Thyroid gland (tissue), 4 donors: ENCODE measurements around the gene BTN1A1. TPM values are rescaled to one million over a fixed set of nuclear protein-coding genes. Genes with fewer than 3 reads are reported as not detected.

Experiments
- DNase-seq, 2 donors: peaks; one replicate each; pipeline ENCODE4 v3.0.0-alpha.2; 2019
- H3K27ac ChIP-seq, 3 donors: fragments of 200-600 bp; sonication (generic); 1 replicate in 2 of 3; 2 replicates in 1 of 3; pipeline ENCODE4 v1.5.1; 2016 to 2019; ENCODE audit warnings: mild to moderate bottlenecking in 1 of 3, moderate library complexity in 1 of 3
- H3K27me3 ChIP-seq: fragments of 200-600 bp; sonication (generic); one replicate; pipeline ENCODE4 v1.5.1; 2019
- H3K36me3 ChIP-seq, 2 donors: fragments of 200-600 bp; sonication (generic); one replicate each; pipeline ENCODE4 v1.5.1; 2016 to 2019
- H3K4me1 ChIP-seq, 2 donors: fragments of 200-600 bp; sonication (generic); one replicate each; pipeline ENCODE4 v1.5.1; 2017 to 2019
- H3K4me3 ChIP-seq, 3 donors: fragments of 200-600 bp; sonication (generic); replicated peaks in 1 of 3; 1 replicate in 2 of 3; 2 replicates in 1 of 3; pipeline ENCODE4 v1.5.1; 2016; ENCODE audit warnings: mild to moderate bottlenecking in 1 of 3
- H3K9me3 ChIP-seq: fragments of 200-600 bp; sonication (generic); one replicate; pipeline ENCODE4 v1.5.1; 2017
- POLR2A ChIP-seq, 2 donors: fragments of 450-650 bp; IDR thresholded peaks; one replicate each; pipeline ENCODE4 v1.6.1; 2017; ENCODE audit warnings: antibody characterized with exemption in 2 of 2, mild to moderate bottlenecking in 2 of 2, moderate library complexity in 1 of 2
- WGBS, 2 donors: methylation state at CpG; one replicate each; pipeline ENCODE4 v1.1.5; 2017; 5-methylcytosine and 5-hydroxymethylcytosine counted together
- intact Hi-C: fragments of 100-400 bp; cut with DNase I; formaldehyde crosslinking; loops from one replicate; pipeline ENCODE4 v1.15.1; 2023
- small RNA-seq: library from RNA; depleted of rRNA; stranded (forward); fragments of <200 nt; gene quantifications from one replicate; pipeline ENCODE3, GENCODE V24; 2016
- total RNA-seq, 4 donors: library from RNA; depleted of rRNA; stranded (reverse); fragments of >200 nt; gene quantifications; one replicate each; pipeline ENCODE4 v1.2.3, GENCODE V29; 2016
- TF ChIP-seq, protein P1 (sequence below), 6 experiments: fragments of 200-600 bp in 3 of 6; fragments of 450-650 bp in 3 of 6; sonication (generic) in 3 of 6; IDR thresholded peaks; one replicate each; pipeline ENCODE4 v1.5.1; 2016 to 2019; ENCODE audit warnings: antibody characterized with exemption in 6 of 6, mild to moderate bottlenecking in 2 of 6, inconsistent platforms in 1 of 6, moderate library complexity in 1 of 6

The BTN1A1 gene
- total RNA-seq, 4 donors from 2014 or later, result not detected

DNA sequence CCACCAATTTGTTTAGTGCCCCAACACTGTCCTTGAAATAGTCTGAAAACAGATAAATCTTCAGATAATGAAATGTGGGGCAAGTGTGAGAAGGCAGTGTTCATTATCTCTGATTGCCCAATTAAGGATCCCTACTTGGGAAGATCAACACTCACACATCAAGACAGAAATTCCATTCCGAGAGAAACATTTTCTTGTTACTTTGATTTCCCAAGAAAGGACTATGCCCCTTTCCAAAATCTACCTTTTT lies 54.3 kb downstream of the BTN1A1 start:
- no peaks in the 10 kb centered on the region for H3K36me3 ChIP-seq
- peak overlapping the region; percentile 6 to 41 (median 8) for H3K4me3 ChIP-seq
- no peak for DNase-seq
- intact Hi-C loops, result no loop called here
- H3K27ac ChIP-seq, result peak overlapping the region in 2 of 3 donors; percentile 87 to 88
- 15 to 20% methylated on average over 1 of the region's 1 CpG for whole genome bisulfite sequencing, 2 donors
- peaks cover 3 to 4% of the 10 kb centered on the region in 2 donors for H3K4me1 ChIP-seq
- H3K9me3 ChIP-seq, result no peaks in the 10 kb centered on the region
- no peaks in the 10 kb centered on the region for H3K27me3 ChIP-seq
- TF ChIP-seq POLR2A (IDR thresholded peaks at IDR 0.05), result no peak
- TF ChIP-seq, protein P1, sequence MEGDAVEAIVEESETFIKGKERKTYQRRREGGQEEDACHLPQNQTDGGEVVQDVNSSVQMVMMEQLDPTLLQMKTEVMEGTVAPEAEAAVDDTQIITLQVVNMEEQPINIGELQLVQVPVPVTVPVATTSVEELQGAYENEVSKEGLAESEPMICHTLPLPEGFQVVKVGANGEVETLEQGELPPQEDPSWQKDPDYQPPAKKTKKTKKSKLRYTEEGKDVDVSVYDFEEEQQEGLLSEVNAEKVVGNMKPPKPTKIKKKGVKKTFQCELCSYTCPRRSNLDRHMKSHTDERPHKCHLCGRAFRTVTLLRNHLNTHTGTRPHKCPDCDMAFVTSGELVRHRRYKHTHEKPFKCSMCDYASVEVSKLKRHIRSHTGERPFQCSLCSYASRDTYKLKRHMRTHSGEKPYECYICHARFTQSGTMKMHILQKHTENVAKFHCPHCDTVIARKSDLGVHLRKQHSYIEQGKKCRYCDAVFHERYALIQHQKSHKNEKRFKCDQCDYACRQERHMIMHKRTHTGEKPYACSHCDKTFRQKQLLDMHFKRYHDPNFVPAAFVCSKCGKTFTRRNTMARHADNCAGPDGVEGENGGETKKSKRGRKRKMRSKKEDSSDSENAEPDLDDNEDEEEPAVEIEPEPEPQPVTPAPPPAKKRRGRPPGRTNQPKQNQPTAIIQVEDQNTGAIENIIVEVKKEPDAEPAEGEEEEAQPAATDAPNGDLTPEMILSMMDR (IDR thresholded peaks at IDR 0.05), result no peak

DNA sequence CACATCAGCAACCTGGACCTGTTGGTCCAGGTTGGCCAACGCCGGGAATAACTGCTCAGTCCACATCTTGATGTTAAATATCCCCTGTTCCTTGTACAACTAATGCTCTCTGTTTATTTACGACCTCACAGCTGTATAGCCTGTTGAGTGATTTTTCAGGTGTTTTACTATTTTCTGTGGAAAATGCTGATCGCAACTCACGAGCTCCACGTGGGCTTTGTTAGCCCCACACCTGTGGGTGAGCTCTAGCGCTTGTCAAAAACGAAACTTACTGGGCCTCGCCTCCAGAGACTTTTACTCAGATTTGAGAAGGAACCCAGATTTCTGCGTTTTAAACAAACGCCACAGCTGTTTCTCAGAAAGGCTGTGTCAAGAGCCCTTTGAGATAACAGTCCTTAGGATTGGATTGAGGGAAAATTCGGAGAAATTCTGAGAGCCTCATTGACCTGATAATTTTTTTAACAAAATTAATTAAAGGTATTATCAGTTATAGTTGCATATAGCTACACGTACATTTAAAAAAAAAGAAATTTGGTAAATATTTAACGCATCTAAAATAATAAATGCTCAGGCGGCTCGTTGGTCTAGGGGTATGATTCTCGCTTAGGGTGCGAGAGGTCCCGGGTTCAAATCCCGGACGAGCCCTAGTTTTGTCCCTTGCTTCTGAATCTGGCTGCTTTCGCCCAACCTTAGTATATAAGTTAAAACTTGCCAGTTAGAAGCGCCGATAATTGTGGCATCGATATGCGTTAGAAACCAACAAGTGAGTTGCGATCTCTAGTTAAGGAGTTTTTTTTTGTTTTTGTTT lies 54.8 kb downstream of the BTN1A1 start:
- Histone ChIP-seq H3K4me3 (peak overlapping the region; percentile 6 to 41 (median 8)), H3K36me3 (no peaks in the 10 kb centered on the region), H3K4me1 (peaks cover 3 to 4% of the 10 kb centered on the region in 2 donors), H3K27ac (peak overlapping the region in 2 of 3 donors; percentile 87 to 88), H3K27me3 (no peaks in the 10 kb centered on the region), H3K9me3 (no peaks in the 10 kb centered on the region)
- intact Hi-C loops, result no loop called here
- DNase-seq, result peak; percentile 28 to 31
- WGBS, 2 donors, result 9% methylated on average over 27 of the region's 27 CpGs
- TF ChIP-seq POLR2A (IDR thresholded peaks at IDR 0.05), result no peak
- TF ChIP-seq, protein P1 (IDR thresholded peaks at IDR 0.05), result no peak

DNA sequence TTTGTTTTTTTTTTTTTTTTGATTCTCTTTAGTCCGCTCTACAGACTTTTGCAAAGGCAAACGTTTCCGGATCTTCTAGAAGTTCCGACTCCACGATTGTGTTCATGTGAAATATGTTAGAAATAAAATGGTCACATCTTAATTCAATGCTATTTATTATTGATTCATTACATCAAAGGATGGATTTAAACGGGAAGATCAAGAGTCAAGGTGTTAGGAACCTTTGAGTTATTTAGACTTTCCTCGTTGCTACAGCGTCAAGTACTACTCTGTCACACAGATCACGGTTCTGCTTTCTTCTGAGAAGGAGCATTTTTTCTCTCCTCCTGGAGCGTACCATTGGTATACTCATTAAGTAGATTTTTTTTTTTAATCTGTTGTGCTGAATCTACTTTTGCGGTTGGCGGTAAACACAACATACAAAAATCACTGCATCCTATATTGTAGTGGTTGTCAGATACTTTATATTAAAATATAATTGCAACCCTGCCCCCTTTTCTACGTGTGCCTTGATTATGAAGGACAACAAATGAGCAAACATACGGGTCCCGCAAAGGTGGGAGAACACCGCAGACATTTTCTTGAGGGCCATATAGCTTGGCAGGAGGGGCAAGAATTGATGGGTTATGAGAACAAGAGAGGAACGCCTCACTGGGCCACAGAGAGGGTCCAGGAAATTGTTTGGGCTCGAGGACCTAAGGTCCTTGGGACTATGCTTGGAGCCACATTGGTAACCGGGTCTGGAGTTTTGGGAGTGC lies 55.6 kb downstream of the BTN1A1 start:
- 45 to 48% methylated on average over 19 of the region's 19 CpGs for WGBS, 2 donors
- Histone ChIP-seq H3K27ac (no peak overlapping the region), H3K9me3 (no peaks in the 10 kb centered on the region), H3K4me1 (peaks cover 0 to 4% of the 10 kb centered on the region in 2 donors), H3K36me3 (no peaks in the 10 kb centered on the region), H3K4me3 (no peak overlapping the region), H3K27me3 (no peaks in the 10 kb centered on the region)
- no peak for DNase-seq
- TF ChIP-seq POLR2A (IDR thresholded peaks at IDR 0.05), result no peak
- TF ChIP-seq, protein P1 (IDR thresholded peaks at IDR 0.05), result no peak
- intact Hi-C loops, result no loop called here

DNA sequence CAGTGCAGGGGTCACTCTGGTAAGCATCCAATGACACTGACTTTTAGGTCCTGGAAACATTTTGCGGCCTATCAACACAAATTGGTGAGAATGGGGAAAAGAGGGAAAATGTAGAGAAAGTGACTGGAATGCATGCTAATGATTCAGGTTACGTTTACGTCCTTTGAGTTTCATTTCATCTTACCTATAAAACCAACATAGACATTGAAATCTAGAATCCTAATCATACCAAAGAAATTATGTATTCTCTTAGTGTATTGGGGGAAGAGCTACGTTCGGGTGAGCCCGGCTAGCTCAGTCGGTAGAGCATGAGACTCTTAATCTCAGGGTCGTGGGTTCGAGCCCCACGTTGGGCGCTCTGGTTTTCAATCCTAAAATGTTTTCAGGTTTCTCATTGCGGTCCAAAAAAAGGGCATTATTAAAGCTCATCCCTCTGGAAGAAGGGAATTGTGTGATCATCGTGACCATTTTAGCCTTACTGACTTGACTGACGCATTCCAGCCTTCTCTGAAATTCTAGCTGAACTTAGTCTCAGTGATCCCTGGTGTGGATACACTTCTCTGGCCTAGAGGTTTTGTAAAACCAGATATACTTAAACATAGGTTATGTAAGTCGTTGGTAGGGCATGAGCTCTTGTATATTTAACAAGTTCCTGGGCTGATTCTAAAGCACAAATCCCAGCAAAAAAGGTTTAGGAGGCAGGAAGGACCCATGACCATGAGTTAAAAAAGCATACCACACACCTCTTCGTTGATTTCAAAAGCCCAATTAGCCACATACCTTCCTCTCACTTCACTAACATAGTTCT lies 56.4 kb downstream of the BTN1A1 start:
- no peaks in the 10 kb centered on the region for H3K36me3 ChIP-seq
- no peak overlapping the region for H3K27ac ChIP-seq
- intact Hi-C loops, result no loop called here
- no peak for TF ChIP-seq POLR2A (IDR thresholded peaks at IDR 0.05)
- TF ChIP-seq, protein P1 (IDR thresholded peaks at IDR 0.05), result no peak
- H3K4me1 ChIP-seq, result peaks cover 0 to 4% of the 10 kb centered on the region in 2 donors
- no peak for DNase-seq
- 47 to 49% methylated on average over 16 of the region's 16 CpGs for WGBS, 2 donors
- no peaks in the 10 kb centered on the region for H3K9me3 ChIP-seq
- no peaks in the 10 kb centered on the region for H3K27me3 ChIP-seq
- H3K4me3 ChIP-seq, result no peak overlapping the region

Small RNA genes within 50 kb of the gene (small RNA-seq; reads per million reads assigned to genes)
- gene RNU6-502P, result not detected

Other genes with a start within 250 kb of the BTN1A1 start
- gene BTN3A2, start 135.1 kb upstream of the BTN1A1 start, total RNA-seq, result 10 to 100 TPM in 3 of 4 donors, 1 to 10 TPM in 1; 9.7 to 25.0 (median 15.0) TPM
- 1 to 10 TPM; 8.1 to 9.3 (median 8.3) TPM for gene BTN2A2, start 117.2 kb upstream of the BTN1A1 start, total RNA-seq
- 10 to 100 TPM in 2 of 4 donors, 1 to 10 TPM in 2; 8.8 to 18.3 (median 12.9) TPM for gene BTN3A1, start 98.0 kb upstream of the BTN1A1 start, total RNA-seq
- 10 to 100 TPM in 3 of 4 donors, 1 to 10 TPM in 1; 7.5 to 19.1 (median 13.9) TPM for gene BTN3A3, start 59.8 kb upstream of the BTN1A1 start, total RNA-seq
- gene BTN2A1, start 42.3 kb upstream of the BTN1A1 start, total RNA-seq, result 10 to 100 TPM in 3 of 4 donors, 1 to 10 TPM in 1; 9.9 to 12.3 (median 11.6) TPM
- gene HMGN4, start 38.1 kb downstream of the BTN1A1 start, total RNA-seq, result 10 to 100 TPM; 54.6 to 68.4 (median 63.8) TPM
- 10 to 100 TPM; 11.9 to 17.6 (median 15.0) TPM for gene ABT1, start 96.7 kb downstream of the BTN1A1 start, total RNA-seq
- 10 to 100 TPM; 19.3 to 40.4 (median 22.1) TPM for gene ZNF322, start 159.4 kb downstream of the BTN1A1 start, total RNA-seq